ENCODE measurements around the gene RASSF3.
A peak's percentile ranks its signal among the peaks of the same experiment; 100 is the strongest.
"Not testable (repeated sequence)": the region's sequence is repeated elsewhere in the genome, so short reads cannot be mapped to it uniquely, and the experiment has no call there.

The RASSF3 gene

GRCh38 chr12:64670019-64670418, 59.7 kb downstream of the RASSF3 start:
- no peak for DNase-seq (ENCODE audit: low read depth)

- DNase-seq (ENCODE audit: low read depth) = no peak
Measured at GRCh38 chr12:64670919-64671639, 60.8 kb downstream of the RASSF3 start.

GRCh38 chr12:64671681-64672080, 61.4 kb downstream of the RASSF3 start:
- no peak for DNase-seq (ENCODE audit: low read depth)

- DNase-seq (ENCODE audit: low read depth) = no peak
Measured at GRCh38 chr12:64672925-64673409, 62.7 kb downstream of the RASSF3 start.

- no peak for DNase-seq (ENCODE audit: low read depth)
Measured at GRCh38 chr12:64673490-64674169, 63.3 kb downstream of the RASSF3 start.

GRCh38 chr12:64674367-64674922, 64.2 kb downstream of the RASSF3 start:
- DNase-seq (ENCODE audit: low read depth) = no peak

- no peak for DNase-seq (ENCODE audit: low read depth)
Measured at GRCh38 chr12:64675795-64676194, 65.5 kb downstream of the RASSF3 start.

GRCh38 chr12:64678248-64678647, 68.0 kb downstream of the RASSF3 start:
- no peak for DNase-seq (ENCODE audit: low read depth)

GRCh38 chr12:64678835-64679234, 68.5 kb downstream of the RASSF3 start:
- no peak for DNase-seq (ENCODE audit: low read depth)

- peak; percentile 37 for DNase-seq (ENCODE audit: low read depth)
Measured at GRCh38 chr12:64679487-64680001, 69.2 kb downstream of the RASSF3 start.

GRCh38 chr12:64680235-64680634, 69.9 kb downstream of the RASSF3 start:
- DNase-seq (ENCODE audit: low read depth) = no peak

GRCh38 chr12:64681200-64682052, 71.1 kb downstream of the RASSF3 start:
- no peak for DNase-seq (ENCODE audit: low read depth)

- DNase-seq (ENCODE audit: low read depth) = no peak
Measured at GRCh38 chr12:64682572-64683277, 72.4 kb downstream of the RASSF3 start.

GRCh38 chr12:64683816-64684543, 73.7 kb downstream of the RASSF3 start:
- DNase-seq (ENCODE audit: low read depth) = no peak

GRCh38 chr12:64685050-64685449, 74.8 kb downstream of the RASSF3 start:
- no peak for DNase-seq (ENCODE audit: low read depth)

GRCh38 chr12:64685605-64686004, 75.3 kb downstream of the RASSF3 start:
- no peak for DNase-seq (ENCODE audit: low read depth)

- no peak for DNase-seq (ENCODE audit: low read depth)
Measured at GRCh38 chr12:64687816-64688215, 77.5 kb downstream of the RASSF3 start.

GRCh38 chr12:64688219-64688618, 77.9 kb downstream of the RASSF3 start:
- no peak for DNase-seq (ENCODE audit: low read depth)

GRCh38 chr12:64688715-64689114, 78.4 kb downstream of the RASSF3 start:
- DNase-seq (ENCODE audit: low read depth) = no peak

- not testable (repeated sequence) for DNase-seq (ENCODE audit: low read depth)
Measured at GRCh38 chr12:64690236-64690635, 79.9 kb downstream of the RASSF3 start.
